DLD1 (cell line): ENCODE measurements around the gene INCA1.

Source experiments
- in situ Hi-C: cut with HindIII; loops from 2 replicates; pipeline ENCODE4 v1.10.0; 2017; ENCODE audit warnings: low sequenced_read_pairs

The INCA1 gene

DNA sequence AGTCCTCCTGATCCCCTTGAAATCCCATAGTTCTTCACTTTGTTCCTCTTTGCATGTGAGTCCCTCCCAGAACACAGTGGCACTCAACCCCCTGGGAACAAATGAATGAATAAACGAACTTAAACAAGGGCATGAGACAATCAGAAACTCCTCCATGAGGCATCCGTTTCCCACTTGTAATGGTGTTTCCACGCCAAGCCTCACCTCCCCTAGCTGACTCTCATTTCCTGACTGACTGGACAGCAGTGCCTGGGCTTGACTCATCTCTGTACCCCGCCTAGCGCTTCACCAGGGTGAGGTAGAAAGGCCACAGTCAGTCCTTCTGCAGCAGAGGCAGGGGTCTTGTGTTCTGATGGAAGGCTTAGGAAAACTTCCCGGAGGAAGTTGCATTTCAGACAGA lies 14.6 kb upstream of the INCA1 start:
- in situ Hi-C loops: no loop called here

- in situ Hi-C loops: no loop called here
These were observed 6.0 kb upstream of the INCA1 start for GRCh38 chr17:5003214-5003867.

GRCh38 chr17:5002121-5002788 lies 4.9 kb upstream of the INCA1 start:
- in situ Hi-C loops: no loop called here

DNA sequence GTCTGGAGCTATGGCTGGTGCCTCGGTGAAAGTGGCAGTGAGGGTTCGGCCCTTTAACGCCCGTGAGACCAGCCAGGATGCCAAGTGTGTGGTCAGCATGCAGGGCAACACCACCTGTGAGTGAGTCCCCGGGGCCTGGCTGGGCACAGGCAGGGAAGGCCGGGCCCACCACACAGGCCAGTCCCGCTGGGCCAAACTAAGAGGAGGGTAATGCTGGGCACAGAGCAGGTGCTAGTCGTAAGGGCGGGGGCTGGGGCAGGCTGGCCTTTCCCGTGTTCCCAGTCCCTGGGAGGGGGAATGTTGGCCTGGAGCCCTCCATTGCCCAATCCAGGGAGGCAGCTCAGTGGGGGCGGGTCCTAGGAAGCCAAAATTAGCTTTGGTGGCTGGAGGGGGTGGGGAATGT lies 2.9 kb upstream of the INCA1 start:
- in situ Hi-C loops: no loop called here

DNA sequence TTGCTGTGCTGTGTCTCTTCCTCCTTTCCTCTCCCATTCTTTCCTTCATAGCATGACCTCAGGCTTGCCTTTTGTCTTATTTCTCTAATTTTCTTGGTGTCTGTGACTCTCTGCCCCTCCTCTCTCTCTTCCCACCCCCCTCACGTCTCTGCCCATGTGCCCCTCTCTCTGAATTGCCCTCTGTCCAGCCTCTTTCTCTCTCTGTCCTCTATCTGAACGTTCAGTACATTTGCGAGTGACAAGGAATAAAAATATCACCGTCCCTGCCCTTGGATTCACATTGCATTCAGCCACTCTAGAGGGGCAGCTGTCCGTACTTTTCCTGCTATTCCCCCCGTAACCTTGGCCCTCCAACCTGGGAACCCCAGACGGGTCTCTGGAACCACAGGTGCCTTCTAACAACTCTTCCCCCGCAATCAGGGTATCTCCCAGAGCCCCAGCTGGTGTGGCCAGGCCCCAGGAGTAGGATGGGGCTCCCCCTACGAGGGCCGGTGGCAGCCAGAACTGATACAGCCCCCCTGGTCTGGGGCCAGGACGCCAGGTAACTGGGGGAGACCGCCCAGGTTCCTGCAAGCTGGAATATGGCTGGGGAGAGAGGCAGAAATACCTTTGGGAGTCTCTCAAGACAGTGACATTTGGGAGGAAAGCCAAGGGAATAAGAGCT lies 2.2 kb upstream of the INCA1 start:
- in situ Hi-C loops: no loop called here

GRCh38 chr17:4998732-4999429 lies 1.6 kb upstream of the INCA1 start:
- in situ Hi-C loops: no loop called here

GRCh38 chr17:4998027-4998731 lies 857 bp upstream of the INCA1 start:
- in situ Hi-C loops: no loop called here

DNA sequence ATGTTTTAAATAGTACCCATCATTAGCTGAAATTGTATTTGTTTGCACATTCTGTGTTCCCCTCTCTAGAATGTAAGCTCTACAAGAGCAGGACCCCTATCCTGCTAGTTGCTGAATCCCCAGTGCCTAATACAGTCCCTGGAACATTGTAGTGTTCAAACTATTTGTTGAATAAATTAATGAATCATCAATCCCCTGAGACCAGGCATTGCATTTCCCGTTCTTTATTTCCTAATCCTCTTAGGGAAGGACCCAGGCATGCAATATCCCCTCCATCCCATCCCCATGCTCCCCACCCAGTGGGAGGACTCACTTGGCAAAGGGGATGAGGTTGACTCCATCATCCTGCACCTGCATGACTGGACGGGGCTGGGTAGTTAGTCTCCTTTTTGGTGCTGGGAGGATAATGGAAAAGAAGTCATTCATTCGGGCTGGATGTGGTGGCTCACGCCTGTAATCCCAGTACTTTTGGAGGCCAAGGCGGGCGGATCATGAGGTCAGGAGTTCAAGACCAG lies 3.2 kb downstream of the INCA1 start:
- in situ Hi-C loops: no loop called here

GRCh38 chr17:4987767-4988567 lies 9.4 kb downstream of the INCA1 start:
- in situ Hi-C loops: no loop called here

- in situ Hi-C loops: no loop called here
These were observed 10.2 kb downstream of the INCA1 start, which contains the start of gene CAMTA2 for GRCh38 chr17:4986951-4987766. TSS of gene CAMTA2 (minus strand) at chr17:4987675. CDS start at chr17:4986222, 1,453 bp downstream.

DNA sequence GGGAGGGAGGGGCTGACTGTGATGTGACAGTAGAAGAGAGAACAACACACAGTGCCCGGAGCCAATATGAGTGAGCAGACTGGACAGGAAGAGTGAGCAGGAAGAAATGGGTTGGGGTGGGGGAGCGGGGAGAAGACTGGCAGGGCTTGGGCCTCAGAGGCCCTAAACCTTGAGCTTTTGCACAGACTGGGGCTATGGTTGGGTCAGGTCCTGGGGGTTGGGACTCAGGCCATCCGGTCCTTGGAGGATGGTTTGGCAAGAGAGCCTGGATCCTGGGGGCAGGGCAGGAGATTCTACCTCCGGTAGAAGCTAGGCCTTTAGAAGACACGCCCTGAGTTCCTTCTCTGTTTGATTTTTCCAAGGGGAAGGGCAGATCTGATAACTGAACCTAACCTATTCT lies 10.9 kb downstream of the INCA1 start:
- in situ Hi-C loops: no loop called here

GRCh38 chr17:4982305-4982704 lies 15.0 kb downstream of the INCA1 start:
- in situ Hi-C loops: no loop called here

DNA sequence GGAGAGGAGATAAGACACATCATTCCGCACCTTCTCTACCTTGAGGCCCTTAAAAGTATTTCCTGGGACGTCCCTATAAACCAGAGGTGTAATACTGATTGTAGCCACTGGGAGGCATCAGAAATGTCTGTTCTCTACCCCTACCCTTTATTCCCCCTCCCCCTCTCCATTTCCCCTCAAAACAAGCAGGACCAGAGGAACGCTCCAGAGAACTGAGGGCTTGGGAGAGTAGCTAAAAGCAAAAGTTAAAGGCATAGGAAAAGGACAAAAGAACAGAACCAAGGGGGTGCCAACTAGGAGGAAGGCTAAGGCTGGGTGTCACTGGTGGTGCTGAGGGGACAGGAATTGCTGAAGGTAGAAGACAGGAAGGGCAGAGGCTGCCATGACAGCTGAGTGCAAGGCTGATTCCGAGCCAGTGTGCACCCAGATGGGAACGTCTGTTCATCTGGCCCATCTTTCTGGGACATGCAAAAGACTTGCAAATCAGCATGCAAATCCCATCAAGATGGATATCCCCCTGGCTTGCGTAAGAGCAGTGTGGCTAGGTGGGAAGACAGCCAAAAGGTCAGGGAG lies 16.6 kb downstream of the INCA1 start:
- in situ Hi-C loops: no loop called here

DNA sequence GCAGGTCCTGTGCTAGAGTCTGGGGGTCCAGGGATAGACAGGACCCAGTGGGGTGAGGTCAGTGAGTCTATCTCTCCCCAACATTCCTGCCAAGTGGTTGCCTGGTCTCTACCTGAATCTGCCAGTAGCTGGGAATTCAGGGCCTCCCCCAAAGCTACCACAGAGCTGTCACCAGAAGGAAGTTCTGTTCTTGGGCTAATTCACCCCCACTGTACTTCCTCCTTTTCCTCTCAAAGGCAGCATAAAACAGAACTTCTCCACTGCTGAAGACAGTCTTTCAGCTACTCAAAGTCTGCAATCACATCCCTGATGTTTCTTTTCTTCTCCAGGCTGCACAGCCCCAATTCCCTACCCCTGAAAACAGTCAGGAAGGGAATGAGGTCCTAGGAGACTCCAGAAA lies 18.6 kb downstream of the INCA1 start:
- in situ Hi-C loops: no loop called here

- in situ Hi-C loops: no loop called here
These were observed 23.1 kb downstream of the INCA1 start for GRCh38 chr17:4974115-4974670.

- in situ Hi-C loops: no loop called here
These were observed 23.8 kb downstream of the INCA1 start for GRCh38 chr17:4973256-4974114.

DNA sequence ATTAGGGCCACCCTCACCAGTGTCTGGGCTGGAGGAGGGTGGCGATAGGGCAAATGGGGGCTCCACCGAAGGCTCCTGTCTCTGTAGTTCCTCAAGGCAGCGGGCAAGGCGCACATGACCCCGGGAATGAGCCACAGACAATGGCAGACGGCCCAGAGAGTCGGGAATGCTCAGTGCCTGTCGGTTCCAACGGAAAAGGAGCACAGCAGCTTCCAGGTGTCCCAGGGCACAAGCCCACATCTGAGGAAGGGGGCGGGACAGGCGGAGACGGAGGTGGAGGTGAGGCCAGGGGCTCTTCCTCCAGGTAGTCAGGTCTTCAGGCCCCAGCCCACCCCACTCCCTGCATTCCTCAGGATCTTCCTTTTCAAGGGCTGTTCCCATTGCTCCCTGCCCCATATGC lies 24.6 kb downstream of the INCA1 start:
- in situ Hi-C loops: no loop called here
